IMR-90 (cell line): Measurements from ENCODE around the gene WNT7B. TPM values are rescaled to one million over a fixed set of nuclear protein-coding genes. Genes with fewer than 3 reads are reported as not detected.

ENCODE experiments used
- ATAC-seq: fragments of 200-7000 bp; cut with Tn5 transposase; 2 replicates; pipeline ENCODE4 v1.9.1; 2020; ENCODE audit warnings: low read depth, mild to moderate bottlenecking, moderate library complexity
- BruUV-seq: library from RNA; stranded (reverse); fragments of 400-500 nt; replicated peaks from 2 replicates; lab custom pipeline; 2021; lab: Mats Ljungman, UMichigan
- CTCF ChIA-PET: fragments of 300-600 bp; formaldehyde crosslinking; extraction: SDS; loops from one replicate; lab custom pipeline; 2021; ENCODE audit warnings: antibody characterized with exemption; lab: Yijun Ruan, JAX
- POLR2A ChIA-PET: fragments of 300-600 bp; sonication (Branson Sonifier 250); formaldehyde crosslinking; loops from one replicate; lab custom pipeline; 2022; ENCODE audit warnings: antibody characterized with exemption; ENCODE audit not compliant: unreplicated experiment; lab: Charles Lee
- DNase-seq: peaks from one replicate; pipeline ENCODE4 v3.0.0; 2013
- H2AFZ ChIP-seq: replicated peaks from 2 replicates; pipeline ENCODE3; 2013; ENCODE audit warnings: low read length, mild to moderate bottlenecking; ENCODE audit not compliant: poor library complexity
- H2AK5ac ChIP-seq: 2 replicates; pipeline ENCODE4 v1.6.1; 2013; ENCODE audit warnings: low read depth, low read length, inconsistent platforms
- H2AK9ac ChIP-seq: replicated peaks from 2 replicates; pipeline ENCODE3; 2013; ENCODE audit warnings: mild to moderate bottlenecking, low read depth, low read length, moderate library complexity; ENCODE audit not compliant: poor library complexity
- H2BK120ac ChIP-seq: 2 replicates; pipeline ENCODE4 v1.6.1; 2013; ENCODE audit warnings: low read depth, low read length, inconsistent platforms
- H2BK15ac ChIP-seq: 3 replicates; pipeline ENCODE4 v1.6.1; 2013; ENCODE audit warnings: low read depth, low read length, inconsistent platforms
- H2BK20ac ChIP-seq: 2 replicates; pipeline ENCODE4 v1.6.1; 2013; ENCODE audit warnings: low read depth, mild to moderate bottlenecking, inconsistent platforms, low read length, moderate library complexity
- H2BK5ac ChIP-seq: 2 replicates; pipeline ENCODE4 v1.6.1; 2013; ENCODE audit warnings: mild to moderate bottlenecking, low read depth, low read length, inconsistent platforms; ENCODE audit not compliant: poor library complexity, severe bottlenecking
- H3K14ac ChIP-seq: replicated peaks from 2 replicates; pipeline ENCODE4 v1.6.1; 2013; ENCODE audit warnings: low read depth, low read length, inconsistent platforms
- H3K18ac ChIP-seq: 2 replicates; pipeline ENCODE4 v1.6.1; 2013; ENCODE audit warnings: low read depth, low read length, control low read depth
- H3K23ac ChIP-seq: 2 replicates; pipeline ENCODE4 v1.6.1; 2013; ENCODE audit warnings: low read depth, low read length, inconsistent platforms
- H3K27ac ChIP-seq: 2 replicates; pipeline ENCODE4 v1.5.1; 2013; ENCODE audit warnings: mild to moderate bottlenecking, control low read depth, low read length; ENCODE audit not compliant: insufficient read depth
- H3K27me3 ChIP-seq: 2 replicates; pipeline ENCODE4 v1.6.1; 2013; ENCODE audit warnings: low read length; ENCODE audit not compliant: control insufficient read depth, insufficient read depth
- H3K36me3 ChIP-seq: 2 replicates; pipeline ENCODE4 v1.6.1; 2013; ENCODE audit warnings: low read length, mixed read lengths; ENCODE audit not compliant: control insufficient read depth, insufficient read depth
- H3K4ac ChIP-seq: 2 replicates; pipeline ENCODE4 v1.6.1; 2013; ENCODE audit warnings: low read depth, low read length, inconsistent platforms
- H3K4me1 ChIP-seq: 2 replicates; pipeline ENCODE4 v1.6.1; 2013; ENCODE audit warnings: low read length, mixed read lengths; ENCODE audit not compliant: control insufficient read depth, insufficient read depth
- H3K4me2 ChIP-seq: 2 replicates; pipeline ENCODE4 v1.6.1; 2013; ENCODE audit warnings: low read depth, mild to moderate bottlenecking, control low read depth, low read length, moderate library complexity
- H3K4me3 ChIP-seq: 2 replicates; pipeline ENCODE4 v1.5.1; 2013; ENCODE audit warnings: low read depth, mild to moderate bottlenecking, control low read depth, low read length, moderate library complexity; ENCODE audit not compliant: insufficient read depth
- H3K56ac ChIP-seq: 2 replicates; pipeline ENCODE4 v1.6.1; 2013; ENCODE audit warnings: low read length, inconsistent platforms; ENCODE audit not compliant: insufficient read depth; ENCODE audit errors: extremely low read depth
- H3K79me1 ChIP-seq, 2 experiments: 2 replicates each; pipeline ENCODE4 v1.6.1; 2013; ENCODE audit warnings: low read length in 2 of 2, inconsistent platforms in 1 of 2, low read depth in 1 of 2
- H3K9ac ChIP-seq: 2 replicates; pipeline ENCODE4 v1.6.1; 2013; ENCODE audit warnings: low read depth, low read length, control low read depth
- H3K9me1 ChIP-seq: 2 replicates; pipeline ENCODE4 v1.6.1; 2013; ENCODE audit warnings: low read length, inconsistent platforms; ENCODE audit not compliant: insufficient read depth
- H3K9me3 ChIP-seq: 2 replicates; pipeline ENCODE4 v1.6.1; 2013; ENCODE audit warnings: low read length; ENCODE audit not compliant: control insufficient read depth, insufficient read depth
- H4K20me1 ChIP-seq: 2 replicates; pipeline ENCODE4 v1.6.1; 2013; ENCODE audit warnings: low read length, inconsistent platforms; ENCODE audit not compliant: insufficient read depth
- H4K5ac ChIP-seq: 2 replicates; pipeline ENCODE4 v1.6.1; 2013; ENCODE audit warnings: mild to moderate bottlenecking, low read depth, low read length, control low read depth
- H4K8ac ChIP-seq, 2 experiments: 2 replicates each; pipeline ENCODE4 v1.6.1; 2013; ENCODE audit warnings: low read depth in 2 of 2, low read length in 2 of 2, control low read depth in 1 of 2, inconsistent platforms in 1 of 2
- H4K91ac ChIP-seq: 2 replicates; pipeline ENCODE4 v1.6.1; 2013; ENCODE audit warnings: low read depth, low read length, inconsistent platforms; ENCODE audit not compliant: insufficient read depth
- BHLHE40 ChIP-seq: fragments of 150-350 bp; IDR thresholded peaks from 2 replicates; pipeline ENCODE4 v1.6.1; 2016; ENCODE audit warnings: mild to moderate bottlenecking, low read depth, low read length
- CEBPB ChIP-seq: IDR thresholded peaks from 2 replicates; pipeline ENCODE4 v1.6.1; 2012; ENCODE audit warnings: low read depth, low read length, improper control_type of control experiment
- RCOR1 ChIP-seq: IDR thresholded peaks from 2 replicates; pipeline ENCODE4 v1.6.1; 2012; ENCODE audit warnings: mild to moderate bottlenecking, low read length, improper control_type of control experiment; ENCODE audit not compliant: insufficient replicate concordance
- WGBS, 2 experiments: methylation state at CpG; one replicate each; pipeline versions ENCODE4 v1.1.5 to v1.1.7; 2013; ENCODE audit warnings: missing lambda C conversion rate in 2 of 2; ENCODE audit not compliant: insufficient read length in 1 of 2; ENCODE audit errors: extremely low coverage in 2 of 2; 5-methylcytosine and 5-hydroxymethylcytosine counted together
- dilution Hi-C: fragments of 300-500 bp; cut with HindIII; formaldehyde crosslinking; loops from one replicate; pipeline ENCODE4 v1.14.3; 2018; ENCODE audit warnings: low sequenced_read_pairs; ENCODE audit not compliant: unreplicated experiment
- in situ Hi-C: fragments of 300-500 bp; cut with MboI; formaldehyde crosslinking; loops from 3 replicates; pipeline ENCODE4 v1.14.3; 2019; ENCODE audit warnings: low sequenced_read_pairs, inconsistent platforms, mixed read lengths
- intact Hi-C: fragments of 100-400 bp; cut with micrococcal nuclease; formaldehyde crosslinking; loops from 2 replicates; pipeline ENCODE4 v1.10.0; 2022
- polyA plus RNA-seq, 3 experiments: library from polyadenylated mRNA; depleted of rRNA; stranded (reverse); fragments of >200 nt; gene quantifications; 2 replicates each; pipeline ENCODE4 v1.2.3, GENCODE V29; 2012; ENCODE audit warnings: low replicate concordance in 1 of 3
- total RNA-seq: library from RNA; depleted of rRNA; stranded (reverse); fragments of >200 nt; gene quantifications from 2 replicates; pipeline ENCODE4 v1.2.3, GENCODE V29; 2012
- TF ChIP-seq, protein P1 (sequence below): fragments of 150-350 bp; IDR thresholded peaks from 2 replicates; pipeline ENCODE4 v1.6.1; 2016; ENCODE audit warnings: low read depth, mild to moderate bottlenecking, low read length, moderate library complexity, borderline replicate concordance

The WNT7B gene
- total and polyA plus RNA-seq, 2 of the 4 experiments (the other 2 are of a cell fraction), result under 0.01 to 0.15 TPM

- Histone ChIP-seq H3K23ac (no peak overlapping the region), H4K20me1 (no peaks in the 10 kb centered on the region; the same call in 1 of the 2 replicates), H3K4me1 (no peaks in the 10 kb centered on the region), H2BK20ac (no peak overlapping the region), H3K56ac (no peak overlapping the region), H4K91ac (no peak overlapping the region), H3K9me1 (no peaks in the 10 kb centered on the region), H2BK15ac (no peak overlapping the region), H3K18ac (no peak overlapping the region), H2AFZ (no peak overlapping the region), H3K9ac (no peak overlapping the region), H3K27ac (no peak overlapping the region), H3K36me3 (no peaks in the 10 kb centered on the region), H2BK120ac (no peak overlapping the region), H3K4me2 (no peak overlapping the region), H2BK5ac (no peak overlapping the region), H4K5ac (no peak overlapping the region), H3K4ac (no peak overlapping the region), H4K8ac (no peak overlapping the region), H3K27me3 (peaks cover 59% of the 10 kb centered on the region), H3K14ac (no peak overlapping the region), H2AK5ac (no peak overlapping the region), H3K79me1 (no peaks in the 10 kb centered on the region), H3K9me3 (peaks cover 6% of the 10 kb centered on the region), H2AK9ac (no peak overlapping the region), H3K4me3 (no peak overlapping the region)
- dilution Hi-C loops (no loop called here), in situ Hi-C loops (no loop called here), intact Hi-C loops (no loop called here)
- TF ChIP-seq BHLHE40, result no peak
- TF ChIP-seq, protein P1, sequence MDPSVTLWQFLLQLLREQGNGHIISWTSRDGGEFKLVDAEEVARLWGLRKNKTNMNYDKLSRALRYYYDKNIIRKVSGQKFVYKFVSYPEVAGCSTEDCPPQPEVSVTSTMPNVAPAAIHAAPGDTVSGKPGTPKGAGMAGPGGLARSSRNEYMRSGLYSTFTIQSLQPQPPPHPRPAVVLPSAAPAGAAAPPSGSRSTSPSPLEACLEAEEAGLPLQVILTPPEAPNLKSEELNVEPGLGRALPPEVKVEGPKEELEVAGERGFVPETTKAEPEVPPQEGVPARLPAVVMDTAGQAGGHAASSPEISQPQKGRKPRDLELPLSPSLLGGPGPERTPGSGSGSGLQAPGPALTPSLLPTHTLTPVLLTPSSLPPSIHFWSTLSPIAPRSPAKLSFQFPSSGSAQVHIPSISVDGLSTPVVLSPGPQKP, result no peak
- TF ChIP-seq RCOR1, result no peak
- no peak for TF ChIP-seq CEBPB
- WGBS, 2 experiments, result 47% methylated on average over 3 of the region's 18 CpGs; no CpG with 5 or more reads in 1 of the 2 experiments
- ChIA-PET CTCF (no interaction called here), POLR2A (no interaction called here)
- ATAC-seq (no peak), DNase-seq (no peak)
- no TSS peak for BruUV-seq
Observed at GRCh38 chr22:45877651-45878050, 99.3 kb downstream of the WNT7B start.
